Right ventricle myocardium inferior (tissue), 1 donor: ENCODE results near the gene GHRH. TPM values are rescaled to one million over a fixed set of nuclear protein-coding genes. Genes with fewer than 3 reads are reported as not detected.

Experiments
- ATAC-seq: fragments of 200-7000 bp; cut with Tn5 transposase; one replicate; pipeline ENCODE4 v1.9.1; 2020; ENCODE audit warnings: mild to moderate bottlenecking, moderate library complexity
- DNase-seq: peaks from one replicate; pipeline ENCODE4 v3.0.0; 2021; ENCODE audit errors: missing footprints
- intact Hi-C: fragments of 100-400 bp; cut with DNase I; formaldehyde crosslinking; loops from one replicate; pipeline ENCODE4 v1.11.0; 2022
- total RNA-seq: library from RNA; stranded (reverse); fragmentation: NEBNext Ultra II Directional; extraction: Animal tissue kit (Norgen Biotek cat#: 25700); gene quantifications from one replicate; pipeline ENCODE4 v1.2.1, GENCODE V29; 2021
- donor health status: DM: no; HTN: yes; CAD: no; lungs with severe emphysema.

Gene GHRH
- total RNA-seq, 1 donor from 2014 or later: not detected

DNA sequence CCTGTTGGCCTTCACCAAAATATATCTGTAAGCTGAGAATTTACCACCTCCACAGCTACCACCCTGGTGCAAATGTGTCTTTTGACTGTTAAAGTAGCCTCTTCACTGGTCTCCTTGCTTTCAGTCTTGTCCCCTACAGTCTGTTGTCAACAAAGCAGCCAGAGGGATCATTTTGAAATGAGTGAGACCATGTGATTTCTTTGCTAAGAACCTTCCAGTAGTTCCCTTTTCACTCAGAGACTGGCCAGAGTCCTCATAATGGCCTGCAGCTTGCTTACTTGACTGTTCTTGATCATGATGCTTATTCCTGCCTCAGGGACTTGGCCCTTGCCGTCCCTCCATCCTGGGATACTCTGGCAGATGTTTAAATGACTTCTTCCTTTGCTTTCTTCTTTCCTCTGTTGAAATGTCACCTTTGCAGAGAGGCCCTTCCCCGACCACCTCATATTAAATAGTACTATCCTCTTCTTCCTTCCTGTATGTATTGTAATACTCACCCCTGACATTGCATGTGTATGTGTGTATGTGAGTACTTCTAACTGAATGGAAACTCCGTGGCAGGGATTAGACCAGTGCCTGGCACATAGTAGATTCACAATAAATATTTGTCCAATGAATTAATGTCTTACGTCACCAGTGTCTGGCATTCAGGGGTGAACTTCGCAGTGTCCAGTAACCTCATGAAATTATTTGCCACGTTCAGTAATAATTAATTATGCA lies 32.8 kb upstream of the GHRH start:
- intact Hi-C loops: no loop called here
- no peak for ATAC-seq
- DNase-seq: no peak

DNA sequence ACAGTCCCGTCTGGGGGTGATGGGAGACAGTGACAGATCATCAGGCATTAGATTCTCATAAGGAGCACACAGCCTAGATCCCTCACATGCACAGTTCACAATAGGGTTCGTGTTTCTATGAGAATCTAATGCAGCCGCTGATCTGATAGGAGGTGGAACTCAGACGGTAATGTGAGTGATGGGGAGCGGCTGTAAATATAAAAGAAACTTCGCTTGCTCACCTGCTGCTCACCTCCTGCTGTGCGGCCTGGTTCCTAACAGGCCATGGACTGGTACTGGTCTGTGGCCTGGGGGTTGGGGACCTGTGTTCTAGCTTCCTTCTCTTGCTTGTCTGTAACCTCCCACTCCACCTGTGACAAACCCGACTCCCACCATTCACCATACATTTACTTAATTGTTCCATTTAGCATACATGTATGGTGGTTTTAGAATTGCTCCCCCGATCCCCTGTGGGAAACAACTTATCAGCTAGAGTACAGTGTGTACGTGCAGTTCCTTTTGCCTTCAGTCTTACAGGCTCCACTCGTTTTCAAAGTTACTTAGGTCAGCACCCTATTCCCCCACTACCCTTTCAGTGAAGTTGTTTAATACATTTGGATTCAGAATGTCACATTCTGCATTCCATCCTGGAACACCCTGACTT lies 31.8 kb upstream of the GHRH start:
- DNase-seq (no peak), ATAC-seq (no peak)
- intact Hi-C loops: no loop called here

DNA sequence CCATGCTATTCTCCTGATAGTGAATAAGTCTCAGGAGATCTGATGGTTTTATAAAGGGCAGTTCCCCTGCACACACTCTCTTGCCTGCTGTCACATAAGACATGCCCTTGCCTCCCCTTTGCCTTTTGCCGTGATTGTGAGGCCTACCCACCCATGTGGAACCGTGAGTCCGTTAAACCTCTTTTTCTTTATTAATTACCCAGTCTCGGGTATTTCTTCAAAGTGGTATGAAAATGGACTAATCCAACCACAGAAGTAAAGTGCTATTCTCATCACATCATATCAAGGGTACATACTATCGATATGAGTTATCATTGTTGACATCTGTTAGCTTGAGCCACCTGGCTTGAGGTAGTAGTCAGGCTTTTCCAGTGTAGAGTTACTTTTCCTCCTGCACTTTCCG lies 30.1 kb upstream of the GHRH start:
- intact Hi-C loops: no loop called here
- ATAC-seq (no peak), DNase-seq (no peak)

- DNase-seq: no peak
- intact Hi-C loops: no loop called here
Observed at GRCh38 chr20:37290158-37290810, 28.7 kb upstream of the GHRH start.

DNA sequence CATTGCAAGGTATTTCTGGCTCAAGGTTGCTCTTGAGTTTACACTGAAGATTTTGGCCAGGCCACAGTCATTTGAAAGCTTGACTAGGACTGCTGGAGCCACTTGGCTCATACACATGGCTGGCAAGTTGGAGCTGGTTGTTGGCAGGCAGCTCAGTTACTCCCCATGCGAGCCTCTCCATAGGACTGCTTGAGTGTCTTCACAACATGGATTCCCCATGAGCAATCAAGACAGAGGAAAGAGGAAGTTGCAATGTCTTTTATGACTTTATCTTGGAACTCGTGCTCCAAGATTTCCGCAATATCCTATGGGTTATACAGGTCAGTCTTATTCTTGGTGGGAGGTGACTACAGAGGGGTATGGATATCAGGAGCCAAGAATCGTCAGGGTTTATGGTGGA lies 26.5 kb upstream of the GHRH start:
- DNase-seq: no peak
- ATAC-seq: peak; percentile 38
- intact Hi-C loops: loop anchor here (5.0 kb wide), 3 partner anchors 49 to 239 kb away; partner anchors contain the start of gene BLCAP

More at GRCh38 chr20:37290158-37290810, 28.7 kb upstream of the GHRH start:
- no peak for ATAC-seq

GRCh38 chr20:37285664-37286374 lies 24.2 kb upstream of the GHRH start:
- DNase-seq (no peak), ATAC-seq (no peak)
- intact Hi-C loops: loop anchor here (5.0 kb wide), 3 partner anchors 51 to 241 kb away; partner anchors contain the start of gene BLCAP

GRCh38 chr20:37284691-37285161 lies 23.1 kb upstream of the GHRH start:
- intact Hi-C loops: loop anchor here (5.0 kb wide), 3 partner anchors 53 to 243 kb away; partner anchors contain the start of gene BLCAP
- DNase-seq (no peak), ATAC-seq (no peak)

GRCh38 chr20:37283530-37284195 lies 22.0 kb upstream of the GHRH start:
- intact Hi-C loops: no loop called here

DNA sequence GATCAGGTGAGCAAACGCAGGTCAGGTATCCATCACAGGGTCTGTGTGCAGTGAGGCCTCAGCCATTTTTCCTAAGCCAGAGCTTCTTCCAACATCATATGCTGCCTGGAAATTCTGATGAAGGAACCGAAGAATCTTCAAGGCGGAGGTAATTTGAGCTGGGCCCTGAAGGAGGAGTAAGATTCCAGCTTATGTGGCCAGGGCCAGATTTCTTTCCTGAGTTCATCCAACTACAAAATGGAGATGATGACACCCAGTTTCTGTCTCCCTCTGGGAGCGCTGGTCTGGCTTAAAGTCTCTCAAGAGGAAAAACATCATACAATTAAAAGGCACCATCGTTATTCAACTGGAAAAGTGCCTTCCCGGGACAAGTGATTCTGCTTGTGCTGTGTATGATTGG lies 20.9 kb upstream of the GHRH start:
- no peak for ATAC-seq
- intact Hi-C loops: no loop called here
- no peak for DNase-seq

More at GRCh38 chr20:37283530-37284195, 22.0 kb upstream of the GHRH start:
- DNase-seq (no peak), ATAC-seq (no peak)

DNA sequence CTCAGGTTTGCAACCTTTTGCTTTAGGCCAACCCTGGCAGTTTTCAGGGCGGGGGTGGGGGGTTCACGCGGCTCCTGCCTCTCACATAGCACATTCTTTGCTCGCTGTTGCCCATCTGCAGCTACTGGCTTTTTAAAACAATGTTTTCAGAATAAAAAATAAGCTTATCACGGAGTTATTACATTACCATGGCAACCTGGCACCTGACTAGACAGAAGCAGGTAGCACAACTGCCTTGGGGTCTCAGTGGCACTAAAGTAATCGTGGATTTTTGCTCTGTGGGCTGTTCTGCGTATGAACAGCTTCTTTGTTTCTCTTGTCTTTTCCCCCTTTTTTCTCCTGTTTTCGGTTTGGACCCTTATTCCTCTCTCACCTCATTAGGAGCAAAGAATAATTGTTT lies 18.8 kb upstream of the GHRH start:
- intact Hi-C loops: no loop called here
- DNase-seq: no peak
- ATAC-seq: no peak

GRCh38 chr20:37279820-37280219 lies 18.2 kb upstream of the GHRH start:
- DNase-seq (no peak), ATAC-seq (no peak)
- intact Hi-C loops: no loop called here

GRCh38 chr20:37278966-37279590 lies 17.5 kb upstream of the GHRH start:
- ATAC-seq (no peak), DNase-seq (no peak)
- intact Hi-C loops: no loop called here

GRCh38 chr20:37277253-37277593 lies 15.6 kb upstream of the GHRH start:
- ATAC-seq: no peak
- intact Hi-C loops: no loop called here

GRCh38 chr20:37276494-37277252 lies 15.1 kb upstream of the GHRH start:
- intact Hi-C loops: no loop called here
- no peak for DNase-seq
- peak; percentile 88 for ATAC-seq

More at GRCh38 chr20:37277253-37277593, 15.6 kb upstream of the GHRH start:
- DNase-seq: no peak

- ATAC-seq: no peak
- intact Hi-C loops: no loop called here
- DNase-seq: no peak
Observed at GRCh38 chr20:37274851-37275524, 13.4 kb upstream of the GHRH start.

GRCh38 chr20:37273988-37274387 lies 12.4 kb upstream of the GHRH start:
- DNase-seq (no peak), ATAC-seq (no peak)
- intact Hi-C loops: no loop called here

DNA sequence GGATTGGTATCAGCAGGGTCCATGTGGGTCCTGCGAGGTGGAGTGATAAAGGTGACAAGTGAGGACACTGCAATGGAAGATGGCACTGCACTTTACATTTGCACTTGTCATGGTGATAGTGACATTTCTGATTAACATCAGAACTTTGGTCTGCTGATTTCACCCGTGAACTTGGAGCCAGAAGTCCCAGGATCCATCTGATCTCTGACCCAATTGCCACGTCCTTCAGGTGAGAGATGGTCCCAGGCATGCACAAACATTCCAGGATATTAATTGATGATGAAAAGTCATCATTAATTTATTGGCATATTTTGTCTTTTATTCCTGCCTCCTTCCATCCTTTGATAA lies 9.8 kb upstream of the GHRH start:
- no peak for ATAC-seq

More for the DNA sequence above, 9.8 kb upstream of the GHRH start:
- DNase-seq: no peak
- intact Hi-C loops: no loop called here
